Testis (tissue), 2 donors: Measurements from ENCODE around the gene MAGI2.

Experiments
- POLR2A ChIP-seq: fragments of 450-650 bp; IDR thresholded peaks from one replicate; pipeline ENCODE4 v1.6.1; 2017; ENCODE audit warnings: antibody characterized with exemption, mild to moderate bottlenecking, moderate library complexity
- TF ChIP-seq, protein P1 (sequence below), 3 experiments: fragments of 450-650 bp in 2 of 3; fragments of 200-600 bp in 1 of 3; sonication (generic) in 1 of 3; IDR thresholded peaks; one replicate each; pipeline ENCODE4 v1.5.1; 2016 to 2019; ENCODE audit warnings: antibody characterized with exemption in 3 of 3, mild to moderate bottlenecking in 2 of 3, moderate library complexity in 1 of 3

DNA sequence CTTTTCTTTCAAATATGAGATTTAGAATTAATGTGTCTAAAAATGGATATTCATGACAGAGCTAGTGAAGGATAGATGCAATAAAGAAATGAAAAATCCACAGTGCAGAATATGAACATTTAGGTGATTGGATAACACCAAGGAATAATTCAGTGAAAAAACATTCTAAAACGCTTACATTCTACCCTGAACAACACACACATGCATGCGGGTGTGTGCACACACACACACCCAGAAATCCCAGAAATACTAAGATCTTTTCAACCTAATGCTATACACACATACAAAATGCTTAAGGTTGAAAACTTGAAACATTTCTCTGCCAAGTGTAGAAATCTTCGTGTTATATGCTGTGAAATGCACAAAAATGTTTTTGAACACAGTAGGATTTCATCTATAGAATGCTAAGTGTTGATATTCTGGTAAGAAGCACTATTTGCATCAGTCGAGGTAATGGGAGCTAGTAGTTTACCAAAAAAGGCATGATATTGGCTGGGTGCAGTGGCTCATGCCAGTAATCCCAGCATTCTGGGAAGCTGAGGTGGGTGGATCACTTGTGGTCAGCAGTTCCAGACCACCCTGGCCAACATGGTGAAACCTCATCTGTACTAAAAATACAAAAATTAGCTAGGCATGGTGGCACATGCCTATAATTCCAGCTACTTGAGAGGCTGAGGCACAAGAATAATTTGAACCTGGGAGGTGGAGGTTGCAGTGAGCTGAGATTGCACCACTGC lies 1054.3 kb downstream of the MAGI2 start:
- TF ChIP-seq, protein P1, sequence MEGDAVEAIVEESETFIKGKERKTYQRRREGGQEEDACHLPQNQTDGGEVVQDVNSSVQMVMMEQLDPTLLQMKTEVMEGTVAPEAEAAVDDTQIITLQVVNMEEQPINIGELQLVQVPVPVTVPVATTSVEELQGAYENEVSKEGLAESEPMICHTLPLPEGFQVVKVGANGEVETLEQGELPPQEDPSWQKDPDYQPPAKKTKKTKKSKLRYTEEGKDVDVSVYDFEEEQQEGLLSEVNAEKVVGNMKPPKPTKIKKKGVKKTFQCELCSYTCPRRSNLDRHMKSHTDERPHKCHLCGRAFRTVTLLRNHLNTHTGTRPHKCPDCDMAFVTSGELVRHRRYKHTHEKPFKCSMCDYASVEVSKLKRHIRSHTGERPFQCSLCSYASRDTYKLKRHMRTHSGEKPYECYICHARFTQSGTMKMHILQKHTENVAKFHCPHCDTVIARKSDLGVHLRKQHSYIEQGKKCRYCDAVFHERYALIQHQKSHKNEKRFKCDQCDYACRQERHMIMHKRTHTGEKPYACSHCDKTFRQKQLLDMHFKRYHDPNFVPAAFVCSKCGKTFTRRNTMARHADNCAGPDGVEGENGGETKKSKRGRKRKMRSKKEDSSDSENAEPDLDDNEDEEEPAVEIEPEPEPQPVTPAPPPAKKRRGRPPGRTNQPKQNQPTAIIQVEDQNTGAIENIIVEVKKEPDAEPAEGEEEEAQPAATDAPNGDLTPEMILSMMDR (IDR thresholded peaks at IDR 0.05) = no peak
- no peak for TF ChIP-seq POLR2A
